HEK293 (cell line): ENCODE data around the gene MAPKAP1.

Source experiments
- CTCF ChIA-PET: fragments of 350-600 bp; formaldehyde crosslinking; extraction: SDS; loops from one replicate; lab custom pipeline; 2021; ENCODE audit warnings: antibody characterized with exemption; lab: Yijun Ruan, JAX
- POLR2A ChIA-PET: fragments of 300-600 bp; formaldehyde crosslinking; extraction: SDS; loops from one replicate; lab custom pipeline; 2020; ENCODE audit warnings: antibody characterized with exemption, inconsistent platforms; lab: Yijun Ruan, JAX
- H3K27ac ChIP-seq: fragments of 200-500 bp; sonication (Bioruptor generic); 2 replicates; pipeline ENCODE4 v1.5.1; 2014; ENCODE audit warnings: low read depth, low read length, control low read depth, inconsistent platforms; ENCODE audit errors: extremely low read depth
- H3K36me3 ChIP-seq, 2 experiments: fragments of 200-500 bp in 1 of 2; sonication (Bioruptor generic) in 1 of 2; 1 replicate in 1 of 2; 2 replicates in 1 of 2; pipeline ENCODE4 v1.5.1; 2014 to 2017; ENCODE audit warnings: inconsistent platforms in 2 of 2, low read length in 2 of 2; ENCODE audit not compliant: control insufficient read depth in 2 of 2, insufficient read depth in 1 of 2
- H3K4me1 ChIP-seq: fragments of 200-500 bp; sonication (Bioruptor generic); 2 replicates; pipeline ENCODE4 v1.5.1; 2014; ENCODE audit warnings: mild to moderate bottlenecking, low read length, inconsistent platforms; ENCODE audit not compliant: control insufficient read depth, insufficient read depth
- H3K4me3 ChIP-seq: 2 replicates; pipeline ENCODE4 v1.5.1; 2011; ENCODE audit warnings: low read depth, mild to moderate bottlenecking, control low read depth, low read length, moderate library complexity
- H3K9me3 ChIP-seq: fragments of 200-500 bp; sonication (Bioruptor generic); 2 replicates; pipeline ENCODE4 v1.5.1; 2014; ENCODE audit warnings: low read depth, low read length, inconsistent platforms; ENCODE audit not compliant: control insufficient read depth, insufficient read depth
- BCL11B ChIP-seq: fragments of 450-650 bp; formaldehyde crosslinking; IDR thresholded peaks from 2 replicates; pipeline ENCODE4 v1.5.1; 2016; ENCODE audit warnings: low read depth, missing biosample characterization, missing genetic modification characterization
- RBAK ChIP-seq: fragments of 450-650 bp; formaldehyde crosslinking; IDR thresholded peaks from 2 replicates; pipeline ENCODE4 v1.5.1; 2016; ENCODE audit warnings: missing biosample characterization, missing genetic modification characterization
- SP7 ChIP-seq: fragments of 450-650 bp; formaldehyde crosslinking; IDR thresholded peaks from 2 replicates; pipeline ENCODE4 v1.5.1; 2016; ENCODE audit warnings: missing biosample characterization, missing genetic modification characterization
- ZBTB21 ChIP-seq: fragments of 450-650 bp; formaldehyde crosslinking; IDR thresholded peaks from 2 replicates; pipeline ENCODE4 v1.5.1; 2017; ENCODE audit warnings: missing biosample characterization, missing genetic modification characterization
- ZBTB7A ChIP-seq: fragments of 450-650 bp; formaldehyde crosslinking; IDR thresholded peaks from 2 replicates; pipeline ENCODE4 v1.5.1; 2016; ENCODE audit warnings: low read depth, missing biosample characterization, missing genetic modification characterization
- ZFP3 ChIP-seq: fragments of 450-650 bp; formaldehyde crosslinking; IDR thresholded peaks from 2 replicates; pipeline ENCODE4 v1.5.1; 2016; ENCODE audit warnings: low read depth, missing biosample characterization, missing genetic modification characterization
- ZIC2 ChIP-seq: fragments of 450-650 bp; formaldehyde crosslinking; IDR thresholded peaks from 2 replicates; pipeline ENCODE4 v1.5.1; 2016; ENCODE audit warnings: missing biosample characterization, missing genetic modification characterization
- ZNF10 ChIP-seq: fragments of 450-650 bp; formaldehyde crosslinking; IDR thresholded peaks from 2 replicates; pipeline ENCODE4 v1.5.1; 2017; ENCODE audit warnings: missing biosample characterization, missing genetic modification characterization
- ZNF16 ChIP-seq: fragments of 450-650 bp; formaldehyde crosslinking; IDR thresholded peaks from 2 replicates; pipeline ENCODE4 v1.5.1; 2016; ENCODE audit warnings: low read depth, missing biosample characterization, missing genetic modification characterization
- ZNF214 ChIP-seq: fragments of 450-650 bp; formaldehyde crosslinking; IDR thresholded peaks from 2 replicates; pipeline ENCODE4 v1.5.1; 2017; ENCODE audit warnings: missing biosample characterization, mild to moderate bottlenecking, missing genetic modification characterization, borderline replicate concordance
- ZNF292 ChIP-seq: fragments of 450-650 bp; formaldehyde crosslinking; IDR thresholded peaks from 2 replicates; pipeline ENCODE4 v1.5.1; 2016; ENCODE audit warnings: low read depth, missing biosample characterization, missing genetic modification characterization, borderline replicate concordance
- ZNF335 ChIP-seq: fragments of 450-650 bp; formaldehyde crosslinking; conservative IDR thresholded peaks from 2 replicates; pipeline ENCODE4 v1.5.1; 2016; ENCODE audit warnings: missing biosample characterization, missing genetic modification characterization
- ZNF37A ChIP-seq: fragments of 450-650 bp; IDR thresholded peaks from 2 replicates; pipeline ENCODE4 v1.5.1; 2018; ENCODE audit warnings: missing biosample characterization, missing genetic modification characterization
- ZNF426 ChIP-seq: fragments of 450-650 bp; formaldehyde crosslinking; IDR thresholded peaks from 2 replicates; pipeline ENCODE4 v1.5.1; 2017; ENCODE audit warnings: missing biosample characterization, missing genetic modification characterization, mild to moderate bottlenecking, inconsistent platforms, moderate library complexity
- ZNF514 ChIP-seq: fragments of 450-650 bp; formaldehyde crosslinking; IDR thresholded peaks from 2 replicates; pipeline ENCODE4 v1.5.1; 2016; ENCODE audit warnings: missing biosample characterization, missing genetic modification characterization
- ZNF549 ChIP-seq: fragments of 450-650 bp; IDR thresholded peaks from 2 replicates; pipeline ENCODE4 v1.5.1; 2018; ENCODE audit warnings: missing biosample characterization, missing genetic modification characterization, mild to moderate bottlenecking, inconsistent platforms, moderate library complexity
- ZNF621 ChIP-seq: fragments of 450-650 bp; formaldehyde crosslinking; IDR thresholded peaks from 2 replicates; pipeline ENCODE4 v1.5.1; 2017; ENCODE audit warnings: missing biosample characterization, missing genetic modification characterization
- ZNF658 ChIP-seq: fragments of 450-650 bp; formaldehyde crosslinking; IDR thresholded peaks from 2 replicates; pipeline ENCODE4; 2016; ENCODE audit warnings: missing biosample characterization, missing genetic modification characterization
- ZNF701 ChIP-seq: fragments of 450-650 bp; formaldehyde crosslinking; IDR thresholded peaks from 2 replicates; pipeline ENCODE4 v1.5.1; 2016; ENCODE audit warnings: missing biosample characterization, missing genetic modification characterization
- ZNF777 ChIP-seq: fragments of 450-650 bp; formaldehyde crosslinking; IDR thresholded peaks from 2 replicates; pipeline ENCODE4 v1.5.1; 2017; ENCODE audit warnings: missing biosample characterization, missing genetic modification characterization, borderline replicate concordance
- ZNF837 ChIP-seq: fragments of 450-650 bp; formaldehyde crosslinking; IDR thresholded peaks from 2 replicates; pipeline ENCODE4 v1.5.1; 2016; ENCODE audit warnings: missing biosample characterization, missing genetic modification characterization
- ZNF843 ChIP-seq: fragments of 450-650 bp; formaldehyde crosslinking; IDR thresholded peaks from 2 replicates; pipeline ENCODE4 v1.5.1; 2016; ENCODE audit warnings: missing biosample characterization, missing genetic modification characterization
- TF ChIP-seq, protein P1 (sequence below): fragments of 450-650 bp; IDR thresholded peaks from 2 replicates; pipeline ENCODE4 v1.5.1; 2018; ENCODE audit warnings: missing biosample characterization, missing genetic modification characterization
- TF ChIP-seq, protein P2 (sequence below): fragments of 450-650 bp; formaldehyde crosslinking; IDR thresholded peaks from 2 replicates; pipeline ENCODE4 v1.5.1; 2016; ENCODE audit warnings: missing biosample characterization, missing genetic modification characterization
- TF ChIP-seq, protein P3 (sequence below): fragments of 450-650 bp; formaldehyde crosslinking; IDR thresholded peaks from 2 replicates; pipeline ENCODE4 v1.5.1; 2016; ENCODE audit warnings: missing biosample characterization, missing genetic modification characterization
- TF ChIP-seq, protein P4 (sequence below): fragments of 450-650 bp; formaldehyde crosslinking; conservative IDR thresholded peaks from 2 replicates; pipeline ENCODE4 v1.5.1; 2016; ENCODE audit warnings: low read depth, missing biosample characterization, missing genetic modification characterization

MAPKAP1 gene

DNA sequence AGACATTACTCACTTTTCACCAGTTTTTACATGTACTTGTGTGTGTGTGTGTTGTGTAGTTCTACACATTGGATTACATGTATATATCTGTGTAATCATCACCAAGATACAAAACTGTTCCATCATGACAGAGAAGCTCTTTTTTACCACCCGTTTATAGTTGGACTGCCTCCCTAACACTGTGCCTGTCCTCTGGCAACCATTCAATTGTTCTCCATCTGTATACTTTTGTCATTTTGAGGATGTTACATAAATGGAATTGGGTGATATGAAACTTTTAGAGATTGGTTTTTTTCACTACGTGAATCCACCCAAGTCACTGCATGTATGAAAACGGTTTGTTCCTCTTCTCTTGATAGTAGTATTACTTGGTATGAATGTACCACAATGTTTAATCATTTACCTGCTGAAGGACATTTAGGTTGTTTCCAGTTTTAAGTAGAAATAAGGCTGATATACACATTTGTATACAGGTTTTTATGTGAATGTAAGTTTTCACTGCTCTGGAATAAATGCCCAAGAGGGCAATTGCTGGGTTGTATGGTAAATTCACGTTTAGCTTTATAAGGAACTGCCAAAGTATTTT lies 126.2 kb downstream of the MAPKAP1 start:
- CTCF ChIA-PET: interaction anchor here (0.7 to 2.1 kb wide), 4 partner anchors 15 to 911 kb away, joined by 3 to 10 read pairs (median 4); no protein-coding TSS in a partner anchor

DNA sequence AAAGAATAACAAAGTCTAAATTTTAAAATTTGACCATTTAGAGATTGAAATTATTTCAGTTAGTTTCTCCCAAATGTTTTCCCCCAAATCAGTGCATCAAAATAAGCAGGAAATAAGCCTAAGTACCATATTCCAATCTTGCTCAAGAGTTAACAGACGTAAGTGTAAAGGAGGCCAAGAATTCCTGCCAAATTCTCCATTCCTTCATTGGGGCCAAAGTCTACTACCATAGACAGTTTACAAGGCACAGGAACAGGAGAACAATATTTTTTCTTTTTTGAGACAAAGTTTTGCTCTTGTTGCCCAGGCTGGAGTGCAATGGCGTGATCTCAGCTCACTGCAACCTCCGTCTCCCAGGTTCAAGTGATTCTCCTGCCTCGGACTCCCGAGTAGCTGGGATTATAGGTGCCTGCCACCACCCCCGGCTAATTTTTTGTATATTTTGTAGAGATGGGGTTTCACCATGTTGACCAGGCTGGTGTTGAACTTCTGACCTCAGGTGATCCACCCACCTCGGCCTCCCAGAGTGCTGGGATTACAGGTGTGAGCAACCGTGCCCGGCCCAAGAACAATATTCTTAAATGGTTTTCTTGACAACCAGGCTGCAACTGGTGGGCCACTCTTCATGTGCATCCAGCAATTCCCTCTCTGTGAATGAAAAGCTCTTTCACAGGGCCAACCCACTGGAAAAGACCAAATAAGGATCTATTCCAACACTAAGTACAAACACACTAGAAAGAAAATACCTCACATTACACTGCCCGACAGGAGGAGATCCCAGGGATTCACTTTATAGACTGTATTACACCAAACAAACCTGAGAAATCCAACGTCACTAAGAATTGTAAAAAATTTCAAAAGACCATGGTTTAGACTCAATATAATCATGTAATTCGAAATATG lies 127.7 kb downstream of the MAPKAP1 start:
- CTCF ChIA-PET: no interaction called here
- Histone ChIP-seq H3K36me3 (peaks cover 0 to 13% of the 10 kb centered on the region in 2 experiments; a peak in 1 of 3 replicates), H3K9me3 (no peaks in the 10 kb centered on the region), H3K27ac (no peak overlapping the region), H3K4me1 (no peaks in the 10 kb centered on the region), H3K4me3 (no peak overlapping the region)
- POLR2A ChIA-PET: no interaction called here
- TF ChIP-seq ZNF514 (tag by site-specific recombination) (no peak), ZNF10 (tag by site-specific recombination) (no peak), BCL11B (tag by site-specific recombination) (no peak), ZFP3 (tag by site-specific recombination) (no peak), ZNF16 (tag by site-specific recombination) (no peak), ZNF777 (no peak), ZNF837 (tag by site-specific recombination) (no peak), ZNF214 (tag by site-specific recombination) (no peak), ZNF292 (tag by site-specific recombination) (no peak)
- TF ChIP-seq, protein P1, sequence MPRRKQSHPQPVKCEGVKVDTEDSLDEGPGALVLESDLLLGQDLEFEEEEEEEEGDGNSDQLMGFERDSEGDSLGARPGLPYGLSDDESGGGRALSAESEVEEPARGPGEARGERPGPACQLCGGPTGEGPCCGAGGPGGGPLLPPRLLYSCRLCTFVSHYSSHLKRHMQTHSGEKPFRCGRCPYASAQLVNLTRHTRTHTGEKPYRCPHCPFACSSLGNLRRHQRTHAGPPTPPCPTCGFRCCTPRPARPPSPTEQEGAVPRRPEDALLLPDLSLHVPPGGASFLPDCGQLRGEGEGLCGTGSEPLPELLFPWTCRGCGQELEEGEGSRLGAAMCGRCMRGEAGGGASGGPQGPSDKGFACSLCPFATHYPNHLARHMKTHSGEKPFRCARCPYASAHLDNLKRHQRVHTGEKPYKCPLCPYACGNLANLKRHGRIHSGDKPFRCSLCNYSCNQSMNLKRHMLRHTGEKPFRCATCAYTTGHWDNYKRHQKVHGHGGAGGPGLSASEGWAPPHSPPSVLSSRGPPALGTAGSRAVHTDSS (tag by site-specific recombination): no peak
- TF ChIP-seq, protein P2, sequence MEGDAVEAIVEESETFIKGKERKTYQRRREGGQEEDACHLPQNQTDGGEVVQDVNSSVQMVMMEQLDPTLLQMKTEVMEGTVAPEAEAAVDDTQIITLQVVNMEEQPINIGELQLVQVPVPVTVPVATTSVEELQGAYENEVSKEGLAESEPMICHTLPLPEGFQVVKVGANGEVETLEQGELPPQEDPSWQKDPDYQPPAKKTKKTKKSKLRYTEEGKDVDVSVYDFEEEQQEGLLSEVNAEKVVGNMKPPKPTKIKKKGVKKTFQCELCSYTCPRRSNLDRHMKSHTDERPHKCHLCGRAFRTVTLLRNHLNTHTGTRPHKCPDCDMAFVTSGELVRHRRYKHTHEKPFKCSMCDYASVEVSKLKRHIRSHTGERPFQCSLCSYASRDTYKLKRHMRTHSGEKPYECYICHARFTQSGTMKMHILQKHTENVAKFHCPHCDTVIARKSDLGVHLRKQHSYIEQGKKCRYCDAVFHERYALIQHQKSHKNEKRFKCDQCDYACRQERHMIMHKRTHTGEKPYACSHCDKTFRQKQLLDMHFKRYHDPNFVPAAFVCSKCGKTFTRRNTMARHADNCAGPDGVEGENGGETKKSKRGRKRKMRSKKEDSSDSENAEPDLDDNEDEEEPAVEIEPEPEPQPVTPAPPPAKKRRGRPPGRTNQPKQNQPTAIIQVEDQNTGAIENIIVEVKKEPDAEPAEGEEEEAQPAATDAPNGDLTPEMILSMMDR (tag by site-specific recombination): no peak

More for the DNA sequence above, 126.2 kb downstream of the MAPKAP1 start:
- no peak overlapping the region for H3K4me3 ChIP-seq
- TF ChIP-seq ZBTB7A (no peak), ZNF658 (tag by site-specific recombination) (no peak), ZNF426 (tag by site-specific recombination) (no peak), ZNF621 (no peak), ZNF37A (tag by site-specific recombination) (no peak), SP7 (tag by site-specific recombination) (no peak), ZBTB21 (tag by site-specific recombination) (no peak), ZNF549 (tag by site-specific recombination) (no peak), ZNF701 (tag by site-specific recombination) (no peak), RBAK (no peak), ZNF843 (tag by site-specific recombination) (no peak), ZNF777 (no peak), ZIC2 (no peak), ZNF335 (no peak)
- TF ChIP-seq, protein P3, sequence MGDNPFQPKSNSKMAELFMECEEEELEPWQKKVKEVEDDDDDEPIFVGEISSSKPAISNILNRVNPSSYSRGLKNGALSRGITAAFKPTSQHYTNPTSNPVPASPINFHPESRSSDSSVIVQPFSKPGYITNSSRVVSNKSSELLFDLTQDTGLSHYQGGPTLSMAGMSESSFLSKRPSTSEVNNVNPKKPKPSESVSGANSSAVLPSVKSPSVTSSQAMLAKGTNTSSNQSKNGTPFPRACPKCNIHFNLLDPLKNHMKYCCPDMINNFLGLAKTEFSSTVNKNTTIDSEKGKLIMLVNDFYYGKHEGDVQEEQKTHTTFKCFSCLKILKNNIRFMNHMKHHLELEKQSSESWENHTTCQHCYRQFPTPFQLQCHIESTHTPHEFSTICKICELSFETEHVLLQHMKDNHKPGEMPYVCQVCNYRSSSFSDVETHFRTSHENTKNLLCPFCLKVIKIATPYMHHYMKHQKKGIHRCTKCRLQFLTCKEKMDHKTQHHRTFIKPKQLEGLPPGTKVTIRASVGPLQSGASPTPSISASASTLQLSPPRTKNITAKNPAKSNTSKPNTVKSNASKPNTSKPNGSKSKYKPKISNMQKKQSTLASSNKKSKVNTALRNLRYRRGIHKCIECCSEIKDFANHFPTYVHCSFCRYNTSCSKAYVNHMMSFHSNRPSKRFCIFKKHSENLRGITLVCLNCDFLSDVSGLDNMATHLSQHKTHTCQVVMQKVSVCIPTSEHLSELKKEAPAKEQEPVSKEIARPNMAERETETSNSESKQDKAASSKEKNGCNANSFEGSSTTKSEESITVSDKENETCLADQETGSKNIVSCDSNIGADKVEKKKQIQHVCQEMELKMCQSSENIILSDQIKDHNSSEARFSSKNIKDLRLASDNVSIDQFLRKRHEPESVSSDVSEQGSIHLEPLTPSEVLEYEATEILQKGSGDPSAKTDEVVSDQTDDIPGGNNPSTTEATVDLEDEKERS: no peak
- TF ChIP-seq, protein P4, sequence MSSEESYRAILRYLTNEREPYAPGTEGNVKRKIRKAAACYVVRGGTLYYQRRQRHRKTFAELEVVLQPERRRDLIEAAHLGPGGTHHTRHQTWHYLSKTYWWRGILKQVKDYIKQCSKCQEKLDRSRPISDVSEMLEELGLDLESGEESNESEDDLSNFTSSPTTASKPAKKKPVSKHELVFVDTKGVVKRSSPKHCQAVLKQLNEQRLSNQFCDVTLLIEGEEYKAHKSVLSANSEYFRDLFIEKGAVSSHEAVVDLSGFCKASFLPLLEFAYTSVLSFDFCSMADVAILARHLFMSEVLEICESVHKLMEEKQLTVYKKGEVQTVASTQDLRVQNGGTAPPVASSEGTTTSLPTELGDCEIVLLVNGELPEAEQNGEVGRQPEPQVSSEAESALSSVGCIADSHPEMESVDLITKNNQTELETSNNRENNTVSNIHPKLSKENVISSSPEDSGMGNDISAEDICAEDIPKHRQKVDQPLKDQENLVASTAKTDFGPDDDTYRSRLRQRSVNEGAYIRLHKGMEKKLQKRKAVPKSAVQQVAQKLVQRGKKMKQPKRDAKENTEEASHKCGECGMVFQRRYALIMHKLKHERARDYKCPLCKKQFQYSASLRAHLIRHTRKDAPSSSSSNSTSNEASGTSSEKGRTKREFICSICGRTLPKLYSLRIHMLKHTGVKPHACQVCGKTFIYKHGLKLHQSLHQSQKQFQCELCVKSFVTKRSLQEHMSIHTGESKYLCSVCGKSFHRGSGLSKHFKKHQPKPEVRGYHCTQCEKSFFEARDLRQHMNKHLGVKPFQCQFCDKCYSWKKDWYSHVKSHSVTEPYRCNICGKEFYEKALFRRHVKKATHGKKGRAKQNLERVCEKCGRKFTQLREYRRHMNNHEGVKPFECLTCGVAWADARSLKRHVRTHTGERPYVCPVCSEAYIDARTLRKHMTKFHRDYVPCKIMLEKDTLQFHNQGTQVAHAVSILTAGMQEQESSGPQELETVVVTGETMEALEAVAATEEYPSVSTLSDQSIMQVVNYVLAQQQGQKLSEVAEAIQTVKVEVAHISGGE: no peak
- TF ChIP-seq, all 188 proteins: peak for 0
- POLR2A ChIA-PET: no interaction called here
- no peaks in the 10 kb centered on the region for H3K4me1 ChIP-seq
- H3K36me3 ChIP-seq: peaks cover 0 to 20% of the 10 kb centered on the region in 2 experiments; a peak in 1 of 3 replicates
- no peaks in the 10 kb centered on the region for H3K9me3 ChIP-seq
- H3K27ac ChIP-seq: no peak overlapping the region
